GM13976 (cell line): Measurements from ENCODE around the gene FYN.
"Not testable (repeated sequence)": the region's sequence is repeated elsewhere in the genome, so short reads cannot be mapped to it uniquely, and the experiment has no call there.

Experiments
- DNase-seq: peaks from one replicate; pipeline ENCODE4 v3.0.0; 2012; ENCODE audit warnings: low spot score
- CTCF ChIP-seq: IDR thresholded peaks from 2 replicates; pipeline ENCODE4 v1.5.1; 2012; ENCODE audit warnings: borderline replicate concordance, mild to moderate bottlenecking; ENCODE audit not compliant: insufficient read depth; ENCODE audit errors: extremely low read depth, missing control alignments, control extremely low read depth
- in situ Hi-C: fragments of 300-500 bp; cut with MboI; formaldehyde crosslinking; loops from one replicate; pipeline ENCODE4 v1.12.0; 2022; ENCODE audit warnings: low sequenced_read_pairs, mixed read lengths, inconsistent platforms; ENCODE audit not compliant: unreplicated experiment

The FYN gene

GRCh38 chr6:111837007-111837406, 36.2 kb downstream of the FYN start:
- in situ Hi-C loops = no loop called here
- TF ChIP-seq CTCF = no peak
- DNase-seq = no peak

- in situ Hi-C loops = no loop called here
- DNase-seq = no peak
- TF ChIP-seq CTCF = no peak
These were observed 37.4 kb downstream of the FYN start for GRCh38 chr6:111835807-111836206.

GRCh38 chr6:111835398-111835797, 37.9 kb downstream of the FYN start:
- DNase-seq, in situ Hi-C loops: not testable (repeated sequence)

GRCh38 chr6:111834356-111834755, 38.9 kb downstream of the FYN start:
- TF ChIP-seq CTCF = no peak
- in situ Hi-C loops = no loop called here
- DNase-seq = no peak

GRCh38 chr6:111832833-111833418, 40.3 kb downstream of the FYN start:
- in situ Hi-C loops = no loop called here
- TF ChIP-seq CTCF = no peak
- no peak for DNase-seq

- TF ChIP-seq CTCF = no peak
- in situ Hi-C loops = no loop called here
- DNase-seq = no peak
These were observed 41.8 kb downstream of the FYN start for GRCh38 chr6:111831408-111831807.

- in situ Hi-C loops = no loop called here
- no peak for DNase-seq
- no peak for TF ChIP-seq CTCF
These were observed 43.3 kb downstream of the FYN start for GRCh38 chr6:111829998-111830397.
